Activated naive CD4-positive, alpha-beta T cell treated with anti-CD3 and anti-CD28 coated beads, Interleukin-2, amount 50 U/mL, for 24 hours (primary cell): ENCODE measurements around the gene CAMK1D.

ENCODE experiments used
- H3K27ac Mint-ChIP-seq: one replicate; pipeline ENCODE4 v1.8.0; 2021; ENCODE audit warnings: mild to moderate bottlenecking, mixed read lengths
- H3K27me3 Mint-ChIP-seq: one replicate; pipeline ENCODE4 v1.8.0; 2021; ENCODE audit warnings: mixed read lengths
- H3K36me3 Mint-ChIP-seq: one replicate; pipeline ENCODE4 v1.8.0; 2021; ENCODE audit warnings: mixed read lengths
- H3K4me1 Mint-ChIP-seq: one replicate; pipeline ENCODE4 v1.8.0; 2021; ENCODE audit warnings: mixed read lengths
- H3K4me3 Mint-ChIP-seq: one replicate; pipeline ENCODE4 v1.8.0; 2021; ENCODE audit warnings: mild to moderate bottlenecking, mixed read lengths
- H3K9me3 Mint-ChIP-seq: one replicate; pipeline ENCODE4 v1.8.0; 2021; ENCODE audit warnings: mixed read lengths

Gene CAMK1D

GRCh38 chr10:12656518-12657142 lies 307.3 kb downstream of the CAMK1D start:
- no peak overlapping the region for H3K27ac Mint-ChIP-seq
- H3K4me1 Mint-ChIP-seq, result no peaks in the 10 kb centered on the region
- no peaks in the 10 kb centered on the region for H3K27me3 Mint-ChIP-seq
- peaks cover 2% of the 10 kb centered on the region for H3K36me3 Mint-ChIP-seq
- H3K9me3 Mint-ChIP-seq, result no peaks in the 10 kb centered on the region
- no peak overlapping the region for H3K4me3 Mint-ChIP-seq

GRCh38 chr10:12657489-12657888 lies 308.1 kb downstream of the CAMK1D start:
- H3K9me3 Mint-ChIP-seq, result no peaks in the 10 kb centered on the region
- H3K27me3 Mint-ChIP-seq, result no peaks in the 10 kb centered on the region
- no peak overlapping the region for H3K4me3 Mint-ChIP-seq
- H3K27ac Mint-ChIP-seq, result no peak overlapping the region
- H3K4me1 Mint-ChIP-seq, result no peaks in the 10 kb centered on the region
- peaks cover 2% of the 10 kb centered on the region for H3K36me3 Mint-ChIP-seq

- H3K4me1 Mint-ChIP-seq, result no peaks in the 10 kb centered on the region
- H3K27ac Mint-ChIP-seq, result no peak overlapping the region
- no peaks in the 10 kb centered on the region for H3K9me3 Mint-ChIP-seq
- peaks cover 2% of the 10 kb centered on the region for H3K36me3 Mint-ChIP-seq
- no peaks in the 10 kb centered on the region for H3K27me3 Mint-ChIP-seq
- H3K4me3 Mint-ChIP-seq, result no peak overlapping the region
Observed at GRCh38 chr10:12658526-12658925, 309.2 kb downstream of the CAMK1D start.

GRCh38 chr10:12659706-12660105 lies 310.4 kb downstream of the CAMK1D start:
- Mint-ChIP-seq H3K27me3 (no peaks in the 10 kb centered on the region), H3K36me3 (peaks cover 2% of the 10 kb centered on the region), H3K4me1 (no peaks in the 10 kb centered on the region), H3K4me3 (no peak overlapping the region), H3K27ac (no peak overlapping the region), H3K9me3 (no peaks in the 10 kb centered on the region)

GRCh38 chr10:12660812-12661211 lies 311.5 kb downstream of the CAMK1D start:
- no peaks in the 10 kb centered on the region for H3K9me3 Mint-ChIP-seq
- no peak overlapping the region for H3K27ac Mint-ChIP-seq
- H3K4me3 Mint-ChIP-seq, result no peak overlapping the region
- H3K4me1 Mint-ChIP-seq, result no peaks in the 10 kb centered on the region
- H3K27me3 Mint-ChIP-seq, result no peaks in the 10 kb centered on the region
- H3K36me3 Mint-ChIP-seq, result peaks cover 2% of the 10 kb centered on the region

GRCh38 chr10:12661671-12662070 lies 312.3 kb downstream of the CAMK1D start:
- H3K4me3 Mint-ChIP-seq, result no peak overlapping the region
- no peaks in the 10 kb centered on the region for H3K9me3 Mint-ChIP-seq
- H3K36me3 Mint-ChIP-seq, result peaks cover 2% of the 10 kb centered on the region
- H3K4me1 Mint-ChIP-seq, result no peaks in the 10 kb centered on the region
- no peak overlapping the region for H3K27ac Mint-ChIP-seq
- no peaks in the 10 kb centered on the region for H3K27me3 Mint-ChIP-seq

GRCh38 chr10:12663863-12664262 lies 314.5 kb downstream of the CAMK1D start:
- H3K27me3 Mint-ChIP-seq, result no peaks in the 10 kb centered on the region
- H3K4me1 Mint-ChIP-seq, result no peaks in the 10 kb centered on the region
- no peaks in the 10 kb centered on the region for H3K9me3 Mint-ChIP-seq
- H3K36me3 Mint-ChIP-seq, result peaks cover 8% of the 10 kb centered on the region
- no peak overlapping the region for H3K4me3 Mint-ChIP-seq
- H3K27ac Mint-ChIP-seq, result no peak overlapping the region

GRCh38 chr10:12665501-12665900 lies 316.2 kb downstream of the CAMK1D start:
- H3K27ac Mint-ChIP-seq, result no peak overlapping the region
- no peak overlapping the region for H3K4me3 Mint-ChIP-seq
- H3K36me3 Mint-ChIP-seq, result peaks cover 13% of the 10 kb centered on the region
- H3K27me3 Mint-ChIP-seq, result no peaks in the 10 kb centered on the region
- H3K9me3 Mint-ChIP-seq, result no peaks in the 10 kb centered on the region
- no peaks in the 10 kb centered on the region for H3K4me1 Mint-ChIP-seq

GRCh38 chr10:12667052-12667451 lies 317.7 kb downstream of the CAMK1D start:
- Mint-ChIP-seq H3K4me1 (no peaks in the 10 kb centered on the region), H3K27ac (no peak overlapping the region), H3K36me3 (peaks cover 15% of the 10 kb centered on the region), H3K9me3 (no peaks in the 10 kb centered on the region), H3K4me3 (no peak overlapping the region), H3K27me3 (no peaks in the 10 kb centered on the region)

GRCh38 chr10:12668634-12669033 lies 319.3 kb downstream of the CAMK1D start:
- Mint-ChIP-seq H3K4me1 (no peaks in the 10 kb centered on the region), H3K36me3 (peaks cover 15% of the 10 kb centered on the region), H3K27ac (no peak overlapping the region), H3K9me3 (no peaks in the 10 kb centered on the region), H3K4me3 (no peak overlapping the region), H3K27me3 (no peaks in the 10 kb centered on the region)

- Mint-ChIP-seq H3K4me1 (no peaks in the 10 kb centered on the region), H3K4me3 (no peak overlapping the region), H3K9me3 (no peaks in the 10 kb centered on the region), H3K36me3 (peaks cover 15% of the 10 kb centered on the region), H3K27me3 (no peaks in the 10 kb centered on the region), H3K27ac (no peak overlapping the region)
Observed at GRCh38 chr10:12670004-12670403, 320.7 kb downstream of the CAMK1D start.

GRCh38 chr10:12675186-12675585 lies 325.8 kb downstream of the CAMK1D start:
- Mint-ChIP-seq H3K36me3 (peaks cover 32% of the 10 kb centered on the region), H3K27me3 (no peaks in the 10 kb centered on the region), H3K4me3 (no peak overlapping the region), H3K9me3 (no peaks in the 10 kb centered on the region), H3K4me1 (no peaks in the 10 kb centered on the region), H3K27ac (peak overlapping the region; percentile 13)

- Mint-ChIP-seq H3K36me3 (peaks cover 29% of the 10 kb centered on the region), H3K4me3 (no peak overlapping the region), H3K27me3 (no peaks in the 10 kb centered on the region), H3K9me3 (no peaks in the 10 kb centered on the region), H3K27ac (no peak overlapping the region), H3K4me1 (peaks cover 11% of the 10 kb centered on the region)
Observed at GRCh38 chr10:12679636-12680035, 330.3 kb downstream of the CAMK1D start.

GRCh38 chr10:12681252-12681651 lies 331.9 kb downstream of the CAMK1D start:
- Mint-ChIP-seq H3K27ac (no peak overlapping the region), H3K4me3 (peak overlapping the region; percentile 57), H3K9me3 (no peaks in the 10 kb centered on the region), H3K36me3 (peaks cover 23% of the 10 kb centered on the region), H3K4me1 (peaks cover 11% of the 10 kb centered on the region), H3K27me3 (no peaks in the 10 kb centered on the region)

- Mint-ChIP-seq H3K4me3 (no peak overlapping the region), H3K9me3 (no peaks in the 10 kb centered on the region), H3K27me3 (no peaks in the 10 kb centered on the region), H3K4me1 (peaks cover 11% of the 10 kb centered on the region), H3K36me3 (peaks cover 4% of the 10 kb centered on the region), H3K27ac (no peak overlapping the region)
Observed at GRCh38 chr10:12684784-12685183, 335.4 kb downstream of the CAMK1D start.

GRCh38 chr10:12685261-12686058 lies 336.1 kb downstream of the CAMK1D start:
- Mint-ChIP-seq H3K27ac (no peak overlapping the region), H3K9me3 (no peaks in the 10 kb centered on the region), H3K27me3 (no peaks in the 10 kb centered on the region), H3K36me3 (peaks cover 2% of the 10 kb centered on the region), H3K4me3 (no peak overlapping the region), H3K4me1 (peaks cover 11% of the 10 kb centered on the region)
